ENCODE data around the gene SLC35E1. TPM values are rescaled to one million over a fixed set of nuclear protein-coding genes. Genes with fewer than 3 reads are reported as not detected.
A peak's percentile ranks its signal among the peaks of the same experiment; 100 is the strongest.

The SLC35E1 gene
- total and polyA plus RNA-seq, 2 of the 13 experiments (the other 11 are each of a cell fraction or from before 2014, with no cell fraction given) = 21.2 to 46.5 TPM

GRCh38 chr19:16542045-16542909 lies 29.9 kb downstream of the SLC35E1 start, which contains the start of gene CHERP (continued):
- no peak for TF ChIP-seq ZNF318 (CRISPR knock-in tag; IDR thresholded peaks at IDR 0.05)
- TF ChIP-seq ZSCAN12 (CRISPR knock-in tag; IDR thresholded peaks at IDR 0.05) = 0 out of 2 replicates have a peak, but pooled peaks have one; percentile 60
- TF ChIP-seq TEAD3 (CRISPR knock-in tag; optimal IDR thresholded peaks at IDR 0.05; ENCODE audit: borderline replicate concordance) = peak; percentile 9
- TF ChIP-seq ZBTB1 (CRISPR knock-in tag; IDR thresholded peaks at IDR 0.05; ENCODE audit: borderline replicate concordance) = no peak
- TF ChIP-seq KDM5B (CRISPR knock-in tag; IDR thresholded peaks at IDR 0.05; ENCODE audit: borderline replicate concordance) = no peak
- peak; percentile 66 for TF ChIP-seq ZNF777 (CRISPR knock-in tag; IDR thresholded peaks at IDR 0.05)
- TF ChIP-seq NONO (IDR thresholded peaks at IDR 0.05) = no peak
- TF ChIP-seq NONO (CRISPR knock-in tag; conservative IDR thresholded peaks at IDR 0.05) = peak; percentile 80
- no peak for TF ChIP-seq ZFYVE20 (CRISPR knock-in tag; IDR thresholded peaks at IDR 0.05; ENCODE audit: borderline replicate concordance, low read depth)
- TF ChIP-seq, protein P1, sequence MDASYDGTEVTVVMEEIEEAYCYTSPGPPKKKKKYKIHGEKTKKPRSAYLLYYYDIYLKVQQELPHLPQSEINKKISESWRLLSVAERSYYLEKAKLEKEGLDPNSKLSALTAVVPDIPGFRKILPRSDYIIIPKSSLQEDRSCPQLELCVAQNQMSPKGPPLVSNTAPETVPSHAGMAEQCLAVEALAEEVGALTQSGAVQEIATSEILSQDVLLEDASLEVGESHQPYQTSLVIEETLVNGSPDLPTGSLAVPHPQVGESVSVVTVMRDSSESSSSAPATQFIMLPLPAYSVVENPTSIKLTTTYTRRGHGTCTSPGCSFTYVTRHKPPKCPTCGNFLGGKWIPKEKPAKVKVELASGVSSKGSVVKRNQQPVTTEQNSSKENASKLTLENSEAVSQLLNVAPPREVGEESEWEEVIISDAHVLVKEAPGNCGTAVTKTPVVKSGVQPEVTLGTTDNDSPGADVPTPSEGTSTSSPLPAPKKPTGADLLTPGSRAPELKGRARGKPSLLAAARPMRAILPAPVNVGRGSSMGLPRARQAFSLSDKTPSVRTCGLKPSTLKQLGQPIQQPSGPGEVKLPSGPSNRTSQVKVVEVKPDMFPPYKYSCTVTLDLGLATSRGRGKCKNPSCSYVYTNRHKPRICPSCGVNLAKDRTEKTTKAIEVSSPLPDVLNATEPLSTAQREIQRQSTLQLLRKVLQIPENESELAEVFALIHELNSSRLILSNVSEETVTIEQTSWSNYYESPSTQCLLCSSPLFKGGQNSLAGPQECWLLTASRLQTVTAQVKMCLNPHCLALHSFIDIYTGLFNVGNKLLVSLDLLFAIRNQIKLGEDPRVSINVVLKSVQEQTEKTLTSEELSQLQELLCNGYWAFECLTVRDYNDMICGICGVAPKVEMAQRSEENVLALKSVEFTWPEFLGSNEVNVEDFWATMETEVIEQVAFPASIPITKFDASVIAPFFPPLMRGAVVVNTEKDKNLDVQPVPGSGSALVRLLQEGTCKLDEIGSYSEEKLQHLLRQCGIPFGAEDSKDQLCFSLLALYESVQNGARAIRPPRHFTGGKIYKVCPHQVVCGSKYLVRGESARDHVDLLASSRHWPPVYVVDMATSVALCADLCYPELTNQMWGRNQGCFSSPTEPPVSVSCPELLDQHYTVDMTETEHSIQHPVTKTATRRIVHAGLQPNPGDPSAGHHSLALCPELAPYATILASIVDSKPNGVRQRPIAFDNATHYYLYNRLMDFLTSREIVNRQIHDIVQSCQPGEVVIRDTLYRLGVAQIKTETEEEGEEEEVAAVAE (CRISPR knock-in tag; IDR thresholded peaks at IDR 0.05; ENCODE audit: borderline replicate concordance) = peak; percentile 53; the same call in 1 of the 2 replicates
- TF ChIP-seq DNMT3B (CRISPR knock-in tag; conservative IDR thresholded peaks at IDR 0.05) = 0 out of 2 replicates have a peak, but pooled peaks have one; percentile 5
- 0 out of 2 replicates have a peak, but pooled peaks have one; percentile 9 for TF ChIP-seq ZBTB7A (CRISPR knock-in tag; IDR thresholded peaks at IDR 0.05)
- TF ChIP-seq ZZZ3 (CRISPR knock-in tag; IDR thresholded peaks at IDR 0.05; ENCODE audit: borderline replicate concordance) = peak; percentile 63; the same call in 1 of the 2 replicates
- no peak for TF ChIP-seq ZNF577 (CRISPR knock-in tag; IDR thresholded peaks at IDR 0.05; ENCODE audit: borderline replicate concordance, low read depth)
- no peak for TF ChIP-seq ZKSCAN5 (CRISPR knock-in tag; IDR thresholded peaks at IDR 0.05)

Data from HepG2 (cell line).